ENCODE data around the gene NAT9. TPM values are rescaled to one million over a fixed set of nuclear protein-coding genes. Genes with fewer than 3 reads are reported as not detected.

NAT9 gene
- polyA plus RNA-seq, 4 donors: 40.1 to 57.4 (median 44.6) TPM

GRCh38 chr17:74806334-74806733 is 30.2 kb upstream of the NAT9 start:
- DNase-seq (ENCODE audit: low read depth in 4 of 4, low spot score in 3 of 4): no peak

GRCh38 chr17:74805591-74805991 is 29.4 kb upstream of the NAT9 start:
- DNase-seq (ENCODE audit: low read depth in 4 of 4, low spot score in 3 of 4): no peak

GRCh38 chr17:74804683-74805082 is 28.5 kb upstream of the NAT9 start:
- DNase-seq (ENCODE audit: low read depth in 4 of 4, low spot score in 3 of 4): no peak

GRCh38 chr17:74803971-74804370 is 27.8 kb upstream of the NAT9 start:
- no peak for DNase-seq (ENCODE audit: low read depth in 4 of 4, low spot score in 3 of 4)

- no peak for DNase-seq (ENCODE audit: low read depth in 4 of 4, low spot score in 3 of 4)
Measured at GRCh38 chr17:74803388-74803930, 27.3 kb upstream of the NAT9 start.

- no peak for DNase-seq (ENCODE audit: low read depth in 4 of 4, low spot score in 3 of 4)
Measured at GRCh38 chr17:74801896-74802295, 25.8 kb upstream of the NAT9 start.

GRCh38 chr17:74800531-74800930 is 24.4 kb upstream of the NAT9 start:
- no peak for DNase-seq (ENCODE audit: low read depth in 4 of 4, low spot score in 3 of 4)

GRCh38 chr17:74799097-74799496 is 23.0 kb upstream of the NAT9 start:
- no peak for DNase-seq (ENCODE audit: low read depth in 4 of 4, low spot score in 3 of 4)

GRCh38 chr17:74798239-74798707 is 22.1 kb upstream of the NAT9 start:
- DNase-seq (ENCODE audit: low read depth in 4 of 4, low spot score in 3 of 4): no peak

GRCh38 chr17:74797824-74798223 is 21.7 kb upstream of the NAT9 start:
- DNase-seq (ENCODE audit: low read depth in 4 of 4, low spot score in 3 of 4): no peak

GRCh38 chr17:74796866-74797265 is 20.7 kb upstream of the NAT9 start:
- no peak for DNase-seq (ENCODE audit: low read depth in 4 of 4, low spot score in 3 of 4)

- no peak for DNase-seq (ENCODE audit: low read depth in 4 of 4, low spot score in 3 of 4)
Measured at GRCh38 chr17:74796211-74796610, 20.1 kb upstream of the NAT9 start.

GRCh38 chr17:74795327-74796020 is 19.3 kb upstream of the NAT9 start:
- no peak for DNase-seq (ENCODE audit: low read depth in 4 of 4, low spot score in 3 of 4)

GRCh38 chr17:74792586-74793105 is 16.5 kb upstream of the NAT9 start:
- no peak for DNase-seq (ENCODE audit: low read depth in 4 of 4, low spot score in 3 of 4)

- no peak for DNase-seq (ENCODE audit: low read depth in 4 of 4, low spot score in 3 of 4)
Measured at GRCh38 chr17:74790161-74791058, 14.3 kb upstream of the NAT9 start.

GRCh38 chr17:74786431-74787055 is 10.4 kb upstream of the NAT9 start:
- DNase-seq (ENCODE audit: low read depth in 4 of 4, low spot score in 3 of 4): no peak

- no peak for DNase-seq (ENCODE audit: low read depth in 4 of 4, low spot score in 3 of 4)
Measured at GRCh38 chr17:74785981-74786360, 9.8 kb upstream of the NAT9 start.

GRCh38 chr17:74785096-74785980 is 9.2 kb upstream of the NAT9 start:
- DNase-seq (ENCODE audit: low read depth in 4 of 4, low spot score in 3 of 4): no peak

GRCh38 chr17:74784125-74784810 is 8.1 kb upstream of the NAT9 start:
- DNase-seq (ENCODE audit: low read depth in 4 of 4, low spot score in 3 of 4): no peak
